Esophagus muscularis mucosa (tissue), 3 donors: ENCODE results near the gene DOCK10.

Experiments used
- CTCF ChIP-seq, 3 experiments: fragments of 200-600 bp in 2 of 3; fragments of 450-650 bp in 1 of 3; sonication (generic) in 2 of 3; IDR thresholded peaks; one replicate each; pipeline ENCODE4 v1.5.1; 2017 to 2019; ENCODE audit warnings: antibody characterized with exemption in 3 of 3, mild to moderate bottlenecking in 2 of 3, moderate library complexity in 1 of 3
- POLR2A ChIP-seq: fragments of 450-650 bp; IDR thresholded peaks from one replicate; pipeline ENCODE4 v1.6.1; 2017; ENCODE audit warnings: antibody characterized with exemption, moderate library complexity, mild to moderate bottlenecking, low read depth

GRCh38 chr2:225017098-225017685 is 25.1 kb downstream of the DOCK10 start:
- TF ChIP-seq CTCF (IDR thresholded peaks at IDR 0.05) (no peak), POLR2A (no peak)
